Stimulated activated naive CD4-positive, alpha-beta T cell (primary cell): ENCODE data around the gene APOB.

Source experiments
- DNase-seq, 6 experiments: peaks; one replicate each; lab custom pipeline; 2025; lab: John Stamatoyannopoulos, UW

APOB gene

DNA sequence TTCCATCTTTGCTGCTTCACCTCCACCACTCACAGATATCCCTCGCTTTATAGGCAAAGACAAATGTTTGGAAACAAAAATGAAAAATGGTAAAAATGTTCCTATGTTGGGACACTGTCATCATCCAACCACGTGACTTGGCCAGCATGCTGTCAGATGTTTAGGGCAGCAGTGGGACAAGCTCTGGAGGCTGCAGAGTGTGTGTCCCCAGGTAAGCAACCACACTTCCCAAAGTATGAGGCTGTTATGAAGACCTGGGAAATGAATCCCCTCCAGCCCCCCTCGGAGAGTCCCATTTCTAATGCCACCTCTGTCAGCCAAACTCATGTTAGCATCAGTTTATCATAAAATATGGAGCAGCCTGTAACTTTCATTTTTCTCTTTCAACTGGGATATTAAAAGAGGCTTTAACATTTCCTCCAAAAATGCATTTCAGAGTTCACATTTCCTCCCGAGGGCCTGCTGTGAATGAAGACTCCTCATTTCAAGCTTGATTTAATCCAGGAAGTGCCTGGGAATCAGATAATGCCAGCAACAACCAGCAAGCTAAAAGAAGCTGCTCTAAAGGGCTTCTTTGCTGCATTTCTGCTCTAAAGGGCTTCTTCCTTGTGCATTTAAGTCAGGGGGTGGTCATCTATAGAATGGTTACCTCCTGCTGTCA is 66.2 kb downstream of the APOB start:
- DNase-seq, result no peak

DNA sequence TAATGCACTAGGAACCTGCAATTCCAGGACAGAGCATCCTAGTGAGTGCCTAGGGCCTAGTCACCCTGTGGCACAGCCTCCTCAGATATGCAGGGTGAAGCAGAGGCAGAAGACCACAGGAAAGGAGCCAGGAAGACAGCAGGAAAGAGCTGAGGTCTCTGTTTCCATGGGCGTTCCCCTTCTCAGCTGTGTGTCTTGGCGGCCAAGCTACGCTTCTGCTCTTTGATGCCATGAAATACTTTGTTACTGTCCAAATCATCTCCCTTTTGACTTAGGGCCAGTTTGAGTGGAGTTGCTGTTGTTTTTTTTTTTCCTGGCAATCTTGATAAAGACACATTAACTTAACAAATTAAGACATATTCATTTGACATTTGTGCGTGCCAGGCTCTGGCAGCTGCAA is 67.3 kb downstream of the APOB start:
- no peak for DNase-seq

DNA sequence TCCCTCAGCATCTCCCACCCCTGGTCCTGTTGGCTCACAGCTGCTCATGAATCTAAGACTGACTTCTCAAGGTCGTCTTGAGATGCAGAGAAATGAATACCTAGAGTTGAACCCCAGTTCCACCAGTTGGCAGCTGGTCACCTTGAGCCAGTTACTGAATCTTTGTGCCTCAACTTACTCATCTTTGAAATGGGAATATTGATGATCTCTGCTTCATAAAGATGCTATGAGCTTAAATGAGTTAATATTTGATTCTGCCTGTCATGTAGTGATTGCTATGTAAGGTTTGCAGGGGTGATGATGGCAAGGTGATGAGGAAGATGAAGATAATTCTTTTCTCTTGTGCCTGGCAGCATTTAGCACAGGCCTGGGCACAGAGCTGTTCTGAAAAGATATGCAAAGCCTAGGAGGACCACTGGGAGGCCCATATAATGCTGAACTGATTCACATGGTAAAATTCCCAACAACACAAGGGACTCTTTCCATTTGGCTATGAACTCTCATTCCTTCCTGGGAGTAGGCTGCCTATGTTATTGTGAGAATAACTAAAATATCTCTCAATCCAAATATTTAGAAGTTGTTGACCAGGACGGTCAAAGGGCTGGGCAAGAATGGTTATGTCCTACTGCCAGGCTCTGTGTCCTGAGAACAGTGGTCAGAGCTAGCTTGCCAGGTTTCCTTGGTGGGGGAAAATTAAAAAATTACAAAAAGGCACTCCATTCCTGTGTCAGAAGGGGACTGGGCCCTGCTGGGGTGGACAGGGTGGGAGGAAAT is 70.9 kb downstream of the APOB start:
- no peak for DNase-seq

DNA sequence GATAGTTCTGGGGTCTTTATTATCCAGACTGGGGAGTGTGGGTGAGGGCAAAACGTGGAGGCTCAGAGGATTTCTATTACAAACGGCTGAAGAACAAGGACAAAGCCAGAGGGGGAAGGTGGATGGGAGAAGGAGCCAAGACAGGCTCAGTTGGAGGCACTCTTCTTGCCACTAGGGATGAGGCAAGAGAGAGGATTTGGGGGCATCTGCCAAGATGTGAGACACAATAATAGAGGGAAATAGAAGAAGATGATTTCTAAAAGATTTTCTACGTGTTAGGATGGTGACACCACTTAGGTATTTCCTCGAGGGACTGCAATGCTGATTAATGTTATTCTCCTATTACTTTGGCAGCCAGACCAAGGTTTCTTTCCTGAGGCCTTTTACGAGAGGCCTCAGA is 71.8 kb downstream of the APOB start:
- DNase-seq, result no peak

GRCh38 chr2:20970068-20970467 is 73.8 kb downstream of the APOB start:
- DNase-seq, result no peak

- no peak for DNase-seq
These were observed 77.7 kb downstream of the APOB start for GRCh38 chr2:20966061-20966595.

DNA sequence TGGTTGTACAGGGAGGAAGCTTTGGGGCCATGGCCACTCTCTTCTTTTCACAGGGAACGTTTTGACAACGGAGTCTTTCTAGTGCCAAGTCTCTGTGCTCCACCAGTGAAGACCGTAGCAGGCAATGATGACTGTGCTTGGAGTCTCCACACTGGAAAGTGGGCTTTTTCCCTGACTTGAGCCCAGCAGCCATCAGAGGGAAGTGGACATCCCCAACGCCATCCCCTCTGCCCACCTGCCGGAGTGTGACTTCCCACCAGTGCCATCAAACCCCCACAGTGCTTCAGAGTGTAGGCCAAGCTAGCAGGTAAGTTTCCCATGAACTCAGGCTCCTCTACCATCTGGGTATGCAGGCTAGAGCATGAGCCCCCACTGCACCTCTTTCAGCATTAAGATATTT is 78.7 kb downstream of the APOB start:
- DNase-seq, result no peak

DNA sequence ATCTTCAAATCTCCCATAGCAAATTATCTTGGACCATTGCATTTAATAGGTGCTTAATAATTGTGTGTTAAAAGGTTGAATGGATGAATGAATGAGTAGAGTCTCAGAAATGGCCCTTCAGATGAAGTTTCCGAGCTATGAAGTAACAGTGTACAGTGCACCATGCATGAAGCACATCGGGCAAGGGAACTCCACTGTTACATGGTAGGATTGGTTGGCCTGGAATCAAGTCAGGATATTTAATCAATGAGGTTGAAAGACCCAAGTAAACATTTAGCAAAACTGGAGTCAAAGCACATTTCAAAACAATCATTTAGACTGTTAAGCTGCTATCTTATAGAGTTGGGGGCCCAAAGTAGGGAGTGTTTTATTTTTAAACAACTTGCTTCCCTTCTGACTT is 80.0 kb downstream of the APOB start:
- no peak for DNase-seq

DNA sequence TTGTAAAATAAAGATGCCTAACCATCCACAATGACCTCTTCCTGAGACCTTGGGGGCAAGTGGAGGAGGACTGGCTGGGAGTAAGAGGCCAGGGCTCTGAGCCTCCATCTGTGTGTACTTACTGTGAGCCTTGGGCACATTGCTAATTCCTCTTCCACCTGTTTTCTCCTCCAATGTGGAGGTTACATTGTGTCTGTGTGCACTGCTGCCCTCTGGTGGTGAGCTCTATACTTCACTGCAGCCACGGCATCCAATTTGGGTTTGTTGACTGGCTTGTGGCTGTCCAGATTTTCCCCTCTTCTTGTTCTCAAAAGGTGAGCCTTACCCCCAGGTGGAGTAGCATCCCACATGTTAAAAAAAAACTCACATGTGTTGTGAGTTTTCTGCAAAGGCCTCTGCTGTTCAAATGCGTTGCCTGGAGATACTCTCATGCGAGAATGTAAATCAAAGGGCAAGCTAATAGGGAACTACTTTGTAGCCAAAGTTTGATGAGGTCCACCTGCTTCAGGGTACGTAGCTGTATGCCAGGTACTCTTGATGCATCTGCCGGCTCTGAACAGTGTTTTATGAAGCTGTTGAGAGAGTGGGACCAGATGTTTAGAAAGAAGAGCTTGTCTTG is 80.8 kb downstream of the APOB start:
- peak in 5 of 6 experiments; percentile 45 to 67 (median 54) for DNase-seq

GRCh38 chr2:20961858-20962257 is 82.0 kb downstream of the APOB start:
- no peak for DNase-seq

DNA sequence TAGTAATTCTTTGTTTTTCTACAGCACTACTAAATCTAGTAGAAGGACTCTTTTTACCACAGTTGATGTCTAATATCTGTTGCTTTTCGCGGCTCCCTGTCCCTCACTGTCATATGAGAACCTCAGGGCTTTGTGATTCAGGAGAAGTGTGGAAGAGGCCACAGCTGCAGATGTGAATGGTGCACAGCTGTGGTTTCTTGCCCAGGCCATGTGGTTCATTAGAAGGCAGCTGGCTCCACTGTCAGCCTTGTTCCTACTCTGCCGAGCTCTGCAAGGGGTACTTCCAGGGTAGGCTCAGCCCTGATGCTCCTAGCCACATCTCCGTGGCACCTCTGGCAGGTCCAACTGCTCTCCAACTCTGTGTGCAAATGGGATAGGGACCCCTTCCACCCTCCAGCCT is 83.9 kb downstream of the APOB start:
- DNase-seq, result no peak

DNA sequence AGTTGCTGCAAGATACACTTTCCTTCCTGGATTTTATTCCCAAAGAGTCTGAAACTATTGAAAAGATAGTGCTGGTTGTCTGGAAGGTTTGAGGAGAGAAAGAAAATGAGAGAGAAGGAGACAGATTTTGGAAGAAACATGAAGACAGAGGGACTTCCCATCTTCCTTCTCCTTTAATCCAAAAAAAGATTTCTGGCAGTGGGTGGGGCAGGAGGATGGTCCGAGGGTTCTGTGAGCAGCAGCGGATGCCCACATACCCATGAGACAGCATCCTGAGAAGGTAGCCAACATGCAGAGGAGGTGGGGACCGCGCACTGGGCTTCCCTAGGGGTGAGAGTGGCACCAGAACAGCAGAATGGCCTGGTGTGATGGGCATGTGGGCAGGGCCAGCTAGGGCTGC is 84.6 kb downstream of the APOB start:
- DNase-seq, result no peak

DNA sequence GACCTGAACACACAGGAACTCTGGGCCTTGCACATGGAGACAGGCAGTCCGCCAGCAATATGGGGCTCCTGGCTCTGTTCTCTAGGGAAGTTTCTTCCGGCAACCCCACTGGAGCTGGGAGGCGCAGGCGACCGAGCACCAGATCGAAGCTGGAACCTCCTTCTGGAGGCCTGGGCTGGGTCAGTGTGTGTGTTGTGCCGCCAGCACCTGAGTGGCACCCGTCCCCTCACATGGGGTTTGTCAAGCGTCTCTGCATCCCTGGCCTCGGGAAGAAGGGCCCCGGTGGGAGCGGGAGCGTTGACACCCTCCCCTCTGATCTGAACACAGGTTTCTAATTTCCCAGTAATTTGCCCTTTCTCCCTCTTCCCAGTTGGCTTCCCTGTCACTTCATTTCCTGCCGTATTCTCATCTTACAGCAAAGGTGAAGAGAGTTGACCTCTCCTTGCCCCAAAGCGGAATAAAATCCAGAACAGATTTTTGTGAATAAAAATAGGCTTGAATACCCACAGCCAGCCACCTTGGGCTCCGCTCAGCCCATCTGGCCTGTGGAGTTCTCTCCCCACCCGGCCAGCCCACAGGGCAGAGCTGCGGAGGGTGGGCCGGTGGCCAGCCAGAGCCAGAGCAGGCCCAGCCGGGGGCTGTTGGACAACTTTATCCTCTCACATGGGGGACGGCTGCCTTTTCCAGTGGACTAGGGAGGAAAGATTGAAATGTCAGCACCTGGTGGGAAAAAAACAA is 85.9 kb downstream of the APOB start:
- DNase-seq, result no peak

GRCh38 chr2:20955277-20956026 is 88.4 kb downstream of the APOB start:
- no peak for DNase-seq

DNA sequence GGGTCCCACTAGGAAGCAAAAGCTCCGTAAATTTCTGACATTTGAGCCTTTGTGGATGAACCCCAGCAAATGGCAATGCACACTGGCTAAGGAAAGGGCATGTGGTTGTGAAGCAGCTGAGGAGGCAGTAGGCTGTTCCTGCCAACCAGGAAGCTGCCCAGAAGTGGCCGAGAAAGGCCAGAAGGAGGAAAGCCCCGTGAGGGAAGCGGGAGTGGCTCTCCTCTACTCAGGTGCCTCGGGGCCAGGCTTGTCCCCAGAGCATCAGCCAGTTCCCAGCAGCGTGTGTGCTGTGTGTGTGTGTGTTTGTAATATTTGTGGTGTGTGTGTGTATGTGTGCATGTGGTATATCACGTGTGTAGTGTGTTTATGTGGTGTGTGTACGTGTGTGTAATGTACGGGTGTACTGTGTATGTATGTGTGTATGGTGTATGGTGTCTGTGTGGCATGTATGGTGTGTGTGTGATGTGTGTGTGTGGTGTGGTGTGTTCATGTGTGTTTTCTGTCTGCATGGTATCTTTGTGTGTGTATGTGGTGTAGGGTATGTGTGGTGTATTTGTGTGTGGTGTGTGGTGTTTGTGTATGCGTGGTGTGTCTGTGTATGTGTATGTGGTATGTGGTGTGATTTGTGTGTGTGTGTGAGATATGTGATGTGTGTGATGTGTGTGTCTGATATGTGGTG is 90.6 kb downstream of the APOB start:
- DNase-seq, result no peak
